ENCODE data around the gene ACOXL.
"Not testable (repeated sequence)": the region's sequence is repeated elsewhere in the genome, so short reads cannot be mapped to it uniquely, and the experiment has no call there.

ACOXL gene

GRCh38 chr2:110732422-110733413, at the start of gene ACOXL:
Gene ACOXL (plus strand): TSS chr2:110732573. CDS start chr2:110768390, 35,817 bp downstream.
- no peak for DNase-seq (ENCODE audit: low read depth)

DNA sequence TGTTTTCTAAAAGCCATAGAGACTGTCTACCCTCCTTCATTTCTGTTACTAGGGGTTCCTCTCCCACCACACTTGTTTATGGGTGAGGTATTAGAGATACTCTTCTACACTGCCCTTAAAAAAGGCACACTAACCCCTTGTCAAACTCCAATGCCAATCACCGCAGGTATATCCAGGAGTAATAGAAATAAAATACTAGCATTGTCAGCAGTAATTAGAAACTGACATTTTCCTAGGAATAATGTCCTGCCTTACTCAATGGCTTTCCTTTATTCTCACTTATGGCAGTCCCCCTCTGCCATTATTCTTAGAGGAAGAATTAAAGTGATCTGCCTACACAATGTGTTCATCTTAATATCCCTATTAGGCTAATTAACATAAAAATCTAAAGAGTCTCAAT, 49.5 kb upstream of the ACOXL start:
- DNase-seq (ENCODE audit: low read depth), result no peak

- DNase-seq (ENCODE audit: low read depth), result not testable (repeated sequence)
These were observed 44.4 kb upstream of the ACOXL start for GRCh38 chr2:110687775-110688484.

DNA sequence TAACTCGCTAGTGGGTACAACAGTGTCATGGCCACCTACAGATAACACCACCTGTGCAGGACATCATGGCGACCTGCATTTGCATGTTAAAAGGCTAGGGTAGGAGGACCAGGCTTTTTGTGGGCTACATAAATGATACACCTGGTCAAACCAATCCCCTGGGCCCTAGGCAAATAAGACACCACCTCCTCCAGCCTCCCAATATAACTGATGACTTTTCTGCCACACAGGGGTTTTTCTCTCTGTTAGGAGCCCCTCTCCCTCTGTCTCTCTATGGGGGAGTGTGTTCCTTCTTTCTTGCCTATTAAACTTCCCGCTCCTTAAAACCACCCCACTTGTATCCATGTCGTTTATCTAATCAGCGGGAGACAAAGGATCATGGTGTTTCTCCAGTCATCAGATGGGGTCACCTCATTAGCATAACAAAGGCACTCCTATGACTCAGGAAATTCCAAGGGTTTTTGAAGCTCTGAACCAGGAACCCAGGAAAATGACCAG, 43.7 kb upstream of the ACOXL start:
- DNase-seq (ENCODE audit: low read depth), result no peak

GRCh38 chr2:110690083-110690965, 42.0 kb upstream of the ACOXL start:
- no peak for DNase-seq (ENCODE audit: low read depth)

DNA sequence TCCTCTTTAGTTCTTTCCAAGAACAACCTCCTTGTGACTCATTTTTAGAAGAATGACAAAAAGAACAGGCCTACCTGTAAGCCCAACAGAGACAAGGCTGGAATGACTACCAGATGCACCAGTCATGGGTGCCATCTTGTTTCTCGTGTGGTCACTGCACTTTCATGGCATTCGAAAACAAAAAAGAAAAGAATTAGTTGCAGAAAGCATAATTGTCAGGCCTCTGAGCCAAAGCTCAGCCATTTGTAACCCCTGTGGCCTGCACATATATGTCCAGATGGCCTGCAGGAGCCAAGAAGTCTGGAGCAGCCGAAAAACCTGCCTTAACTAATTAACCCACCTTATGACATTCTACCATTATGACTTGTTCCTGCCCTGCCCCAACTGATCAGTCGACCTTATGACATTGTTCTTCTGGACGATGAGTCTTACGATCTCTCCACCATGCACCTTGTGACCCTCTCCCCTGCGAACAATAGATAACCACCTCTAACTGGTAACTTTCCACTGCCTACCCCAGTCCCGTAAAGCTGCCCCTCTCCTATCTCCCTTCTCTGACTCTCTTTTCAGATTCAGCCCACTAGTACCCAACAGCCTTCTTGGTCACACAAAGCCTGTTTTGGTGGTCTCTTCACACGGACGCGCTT, 40.6 kb upstream of the ACOXL start:
- DNase-seq (ENCODE audit: low read depth), result no peak

DNA sequence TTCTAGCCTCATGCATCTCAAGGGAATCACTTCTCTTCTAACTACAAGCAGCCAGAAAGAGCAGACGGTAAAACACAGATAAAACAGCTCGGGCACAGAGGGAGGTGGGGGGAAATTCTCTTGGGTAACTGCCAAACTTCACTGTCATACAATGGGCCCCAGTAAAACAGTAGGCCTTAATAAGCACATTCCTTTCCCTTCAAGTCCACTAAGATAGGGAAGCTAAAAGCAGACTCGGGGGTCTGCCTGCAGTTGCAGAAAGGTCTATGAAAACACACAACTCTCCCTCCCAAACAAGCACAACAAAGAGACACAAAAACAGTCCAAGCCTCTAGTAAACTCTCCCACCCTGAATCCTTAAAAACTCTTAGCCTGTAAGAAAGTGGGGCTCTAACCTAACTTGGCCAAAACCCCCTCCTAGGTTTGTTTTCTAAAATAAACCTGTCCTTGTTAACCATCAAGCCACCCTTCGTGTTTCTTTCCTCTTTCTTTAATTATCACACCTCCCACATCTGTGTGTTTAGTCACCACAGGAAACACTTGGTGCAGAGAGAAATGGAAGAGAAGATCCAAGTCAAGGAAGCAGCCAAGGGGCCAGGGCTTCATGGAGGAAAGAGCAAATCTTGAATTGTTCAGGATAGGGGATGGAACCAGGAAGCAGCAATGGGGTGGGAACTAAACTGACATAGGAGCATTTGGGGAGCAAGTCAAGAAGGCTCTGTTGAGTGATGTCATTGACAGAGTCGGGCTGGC, 37.1 kb upstream of the ACOXL start:
- not testable (repeated sequence) for DNase-seq (ENCODE audit: low read depth)

- not testable (repeated sequence) for DNase-seq (ENCODE audit: low read depth)
These were observed 34.1 kb upstream of the ACOXL start for GRCh38 chr2:110698253-110698652.

GRCh38 chr2:110702514-110703380, 29.6 kb upstream of the ACOXL start:
- DNase-seq (ENCODE audit: low read depth), result no peak

- DNase-seq (ENCODE audit: low read depth), result no peak
These were observed 24.9 kb upstream of the ACOXL start for GRCh38 chr2:110707386-110707965.

- no peak for DNase-seq (ENCODE audit: low read depth)
These were observed 23.9 kb upstream of the ACOXL start for GRCh38 chr2:110708455-110708854.

GRCh38 chr2:110712737-110713136, 19.6 kb upstream of the ACOXL start:
- DNase-seq (ENCODE audit: low read depth), result no peak

GRCh38 chr2:110713513-110714362, 18.6 kb upstream of the ACOXL start:
- no peak for DNase-seq (ENCODE audit: low read depth)

DNA sequence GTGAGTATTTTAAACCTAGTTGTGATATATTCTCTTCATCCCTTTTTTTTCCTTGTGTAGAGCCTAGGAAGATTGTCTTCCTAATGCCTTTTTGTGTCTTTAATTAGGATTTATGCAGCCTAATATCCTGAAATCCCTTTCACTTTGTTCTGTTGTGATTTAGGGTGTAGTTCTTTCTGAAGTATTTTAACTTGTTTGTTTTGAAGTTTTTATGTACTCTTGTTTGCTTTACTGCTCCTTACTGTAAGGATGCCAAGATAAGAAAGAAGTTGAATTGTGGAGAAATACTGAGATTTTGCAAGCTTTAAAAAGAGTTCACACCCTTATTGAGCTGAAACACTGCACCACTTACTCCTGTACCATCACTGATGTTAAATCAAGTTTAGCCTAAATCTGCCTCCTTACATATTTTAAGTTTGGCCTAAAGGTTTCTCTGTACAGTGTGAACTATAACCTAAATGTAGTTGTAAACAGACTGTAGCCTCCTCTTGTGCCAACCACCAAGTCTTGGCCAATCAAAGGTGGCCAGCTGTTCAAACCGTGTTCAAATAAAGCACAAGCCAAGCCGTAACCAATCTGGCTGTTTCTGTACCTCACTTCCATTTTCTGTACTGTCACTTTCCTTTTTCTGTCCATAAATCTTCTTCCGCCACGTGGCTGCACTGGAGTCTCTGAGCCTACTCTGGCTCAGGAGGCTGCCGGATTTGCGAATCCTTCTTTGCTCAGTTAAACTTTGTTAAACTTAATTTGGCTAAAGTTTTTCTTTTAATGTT, 17.7 kb upstream of the ACOXL start:
- no peak for DNase-seq (ENCODE audit: low read depth)

- DNase-seq (ENCODE audit: low read depth), result no peak
These were observed 15.3 kb upstream of the ACOXL start for GRCh38 chr2:110716959-110717645.

DNA sequence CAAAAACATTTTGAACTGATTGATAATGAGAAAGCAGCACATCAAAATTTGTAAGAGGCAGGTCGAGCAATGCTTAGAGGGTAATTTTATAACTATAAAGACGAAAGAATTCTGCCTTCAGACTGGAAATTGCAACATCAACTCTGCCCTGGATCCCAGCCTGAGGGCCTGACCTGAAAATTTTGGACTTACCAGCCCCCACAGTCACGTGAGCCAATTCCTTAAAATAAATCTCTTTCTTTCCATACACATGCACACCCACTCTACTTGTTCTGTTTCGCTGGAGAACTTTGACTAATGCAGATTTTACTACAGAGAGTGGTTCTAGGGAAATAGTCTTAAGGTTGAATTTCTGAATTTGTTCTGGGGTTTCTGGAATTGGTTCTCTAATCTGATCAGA, 14.6 kb upstream of the ACOXL start:
- no peak for DNase-seq (ENCODE audit: low read depth)

DNA sequence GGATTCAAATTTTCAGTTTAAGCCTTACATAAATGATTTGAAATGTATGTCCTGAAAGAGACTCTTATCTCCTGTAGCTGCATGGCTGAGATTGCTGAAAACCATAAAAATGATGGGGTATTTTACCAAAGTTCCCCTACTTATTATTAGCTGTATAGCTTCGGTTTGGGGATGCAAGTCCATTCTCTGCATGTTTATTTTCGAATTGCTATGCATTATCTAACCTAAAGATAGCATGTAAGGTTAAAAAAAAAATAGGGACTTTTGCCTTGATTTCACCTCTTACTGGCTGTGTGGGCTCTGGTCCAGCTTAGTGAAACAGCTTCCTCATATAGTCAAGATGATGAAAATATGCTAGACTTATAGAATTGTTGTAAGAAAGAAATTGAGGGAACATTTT, 14.0 kb upstream of the ACOXL start:
- DNase-seq (ENCODE audit: low read depth), result no peak

Data from activated gamma-delta T cell treated with anti-CD3 and anti-CD28 coated beads, Interleukin-2, amount 50 U/mL, for 16 hours (primary cell).